GM10847 (cell line): ENCODE measurements around the gene GFI1.

Source experiments
- POLR2A ChIP-seq: IDR thresholded peaks from 2 replicates; pipeline ENCODE4 v1.6.1; 2011; ENCODE audit not compliant: insufficient read length; ENCODE audit errors: extremely low read depth

GFI1 gene

GRCh38 chr1:92480200-92480812 lies 6.4 kb downstream of the GFI1 start:
- no peak for TF ChIP-seq POLR2A

- no peak for TF ChIP-seq POLR2A
These were observed 7.1 kb downstream of the GFI1 start for GRCh38 chr1:92479587-92479986.

DNA sequence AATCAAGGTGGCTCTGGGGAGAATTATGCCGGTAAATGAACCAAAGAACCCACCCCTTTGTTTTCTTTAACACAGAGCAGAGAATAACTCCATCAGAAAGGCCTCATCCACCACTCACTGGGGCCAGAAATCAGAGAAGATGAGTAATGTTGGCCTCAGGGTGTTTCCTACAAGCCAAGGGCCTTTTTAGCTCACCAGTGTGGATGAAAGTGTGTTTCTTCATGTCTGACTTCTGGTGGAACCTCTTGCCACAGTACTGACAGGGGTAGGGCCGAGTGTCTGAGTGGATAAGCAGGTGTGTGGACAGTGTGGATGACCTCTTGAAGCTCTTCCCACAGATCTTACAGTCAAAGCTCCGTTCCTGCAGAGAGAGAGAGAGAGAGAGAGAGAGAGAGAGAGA lies 8.3 kb downstream of the GFI1 start:
- TF ChIP-seq POLR2A, result no peak

DNA sequence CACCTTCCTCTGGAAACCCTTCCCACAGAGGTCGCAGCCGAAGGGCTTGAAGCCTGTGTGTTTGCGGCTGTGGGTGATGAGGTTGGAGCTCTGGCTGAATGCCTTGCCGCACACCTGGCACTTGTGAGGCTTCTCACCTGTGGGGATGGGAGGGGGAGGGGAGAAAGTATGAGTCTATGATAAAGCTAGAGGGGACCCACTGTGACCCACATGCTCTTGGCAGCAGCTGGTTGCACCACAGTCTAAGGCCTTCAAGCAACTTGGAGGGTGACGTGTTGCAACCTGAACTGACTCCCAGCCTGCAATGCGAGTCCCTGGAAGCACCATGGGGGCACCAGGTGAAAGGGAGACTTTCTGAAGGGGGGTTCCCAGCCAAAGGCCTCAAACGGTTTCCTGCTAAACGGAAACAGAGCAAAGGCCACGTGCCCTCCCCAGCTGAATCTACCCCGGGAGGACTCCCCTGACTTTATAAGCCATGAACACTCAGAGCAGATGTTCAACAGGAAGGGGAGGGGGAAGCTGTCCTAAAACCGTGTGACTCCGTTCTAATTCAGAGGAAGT lies 10.6 kb downstream of the GFI1 start:
- no peak for TF ChIP-seq POLR2A

DNA sequence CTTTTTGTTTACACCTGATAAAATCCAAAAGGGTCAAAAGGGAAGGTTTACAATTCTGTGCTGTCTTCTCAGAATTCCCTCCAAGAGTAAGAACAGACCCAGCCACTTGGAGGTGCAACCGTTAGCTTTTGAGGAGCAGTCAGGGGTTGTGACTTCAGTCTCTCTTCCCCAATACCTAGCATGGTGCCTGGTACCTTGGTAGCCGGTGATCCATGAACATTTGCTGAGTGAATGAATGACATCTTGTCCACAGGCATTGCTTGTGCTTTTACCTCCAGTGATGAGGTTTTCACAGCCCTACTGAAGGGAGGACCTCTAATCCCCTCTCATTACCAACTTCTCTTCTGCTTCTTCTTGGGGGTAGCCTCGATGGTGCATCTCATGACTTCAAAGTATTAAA lies 11.7 kb downstream of the GFI1 start:
- no peak for TF ChIP-seq POLR2A

DNA sequence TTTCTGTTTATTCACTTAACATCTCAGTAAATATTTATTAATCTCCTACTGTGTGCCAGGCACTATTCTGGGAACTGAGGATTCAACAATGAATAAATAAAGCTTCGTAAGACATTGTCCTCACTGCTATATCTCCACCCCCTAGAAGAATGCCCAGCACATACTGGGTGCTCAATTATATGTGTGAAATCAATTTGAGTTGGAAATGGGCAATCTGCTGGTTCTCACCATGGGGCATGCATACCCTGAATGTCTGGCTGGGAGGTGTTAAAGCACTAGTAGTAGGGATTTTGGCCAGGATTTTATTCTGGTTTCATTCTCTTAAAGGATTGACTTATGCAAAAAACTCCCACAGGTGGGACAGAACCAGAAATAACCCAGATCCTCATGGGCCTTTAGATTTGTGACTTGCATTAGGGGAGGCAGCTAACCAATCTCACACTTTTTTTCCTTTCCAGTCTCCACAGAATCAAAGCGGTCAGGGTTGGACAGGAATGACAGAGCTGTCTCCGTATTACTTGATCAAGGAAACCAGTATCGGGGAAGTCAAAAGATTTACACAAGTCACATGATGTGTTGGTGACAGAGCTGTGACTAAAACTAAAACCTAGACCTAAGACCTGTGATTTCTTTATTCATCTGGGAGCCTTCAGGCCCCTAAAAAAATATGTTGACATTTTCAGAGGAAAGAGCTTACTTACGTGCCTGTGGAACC lies 12.8 kb downstream of the GFI1 start:
- TF ChIP-seq POLR2A, result no peak

DNA sequence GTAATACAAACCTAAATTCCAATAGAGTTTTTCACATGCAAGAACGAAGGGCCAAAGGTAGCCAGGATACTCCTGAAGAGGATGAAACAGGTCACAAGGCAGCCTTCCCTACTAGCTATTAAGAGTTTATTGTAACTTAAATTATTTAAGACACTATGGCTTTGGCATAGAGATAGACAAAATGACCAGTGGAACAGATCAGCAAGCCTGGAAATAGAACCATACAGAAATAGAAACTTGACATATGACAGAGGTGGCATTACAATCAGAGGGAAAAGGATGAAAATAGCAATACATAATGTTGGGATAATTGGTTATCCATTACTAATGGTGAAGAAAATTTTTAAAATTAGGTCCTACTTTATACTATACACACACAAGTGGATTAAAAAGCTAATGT lies 16.5 kb downstream of the GFI1 start:
- TF ChIP-seq POLR2A, result no peak

DNA sequence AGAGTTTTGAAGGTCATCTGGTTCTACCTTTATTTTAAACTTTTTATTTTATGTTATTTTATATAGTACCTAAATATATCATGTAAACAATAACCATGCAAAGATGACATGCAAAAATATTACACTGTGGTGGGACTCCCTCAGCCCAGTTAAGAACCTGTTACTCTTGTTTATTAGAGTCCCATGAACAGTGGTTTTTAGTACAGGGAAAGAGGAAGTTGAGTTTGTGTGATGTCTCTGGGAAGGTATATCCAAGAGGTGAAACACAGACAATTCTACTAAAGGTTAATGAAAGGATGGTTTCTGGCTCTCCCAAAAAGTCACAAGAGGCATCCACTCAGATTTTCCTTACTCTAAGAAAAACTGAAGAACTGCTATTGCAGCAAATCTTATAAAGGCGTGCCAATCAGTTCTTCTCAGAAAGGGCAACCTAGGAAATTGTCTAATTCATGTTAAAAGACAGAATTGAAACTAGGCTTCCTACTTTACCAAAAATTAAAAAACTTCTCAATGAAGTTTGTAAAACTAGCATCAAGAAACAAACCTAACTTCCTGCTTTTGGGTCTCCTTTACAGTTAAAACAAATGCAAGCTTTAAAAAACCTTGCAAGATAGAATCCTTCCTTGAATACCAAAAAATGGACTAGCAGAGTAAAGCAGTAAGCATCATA lies 19.9 kb downstream of the GFI1 start:
- no peak for TF ChIP-seq POLR2A

GRCh38 chr1:92465256-92465647 lies 21.5 kb downstream of the GFI1 start:
- TF ChIP-seq POLR2A, result no peak

DNA sequence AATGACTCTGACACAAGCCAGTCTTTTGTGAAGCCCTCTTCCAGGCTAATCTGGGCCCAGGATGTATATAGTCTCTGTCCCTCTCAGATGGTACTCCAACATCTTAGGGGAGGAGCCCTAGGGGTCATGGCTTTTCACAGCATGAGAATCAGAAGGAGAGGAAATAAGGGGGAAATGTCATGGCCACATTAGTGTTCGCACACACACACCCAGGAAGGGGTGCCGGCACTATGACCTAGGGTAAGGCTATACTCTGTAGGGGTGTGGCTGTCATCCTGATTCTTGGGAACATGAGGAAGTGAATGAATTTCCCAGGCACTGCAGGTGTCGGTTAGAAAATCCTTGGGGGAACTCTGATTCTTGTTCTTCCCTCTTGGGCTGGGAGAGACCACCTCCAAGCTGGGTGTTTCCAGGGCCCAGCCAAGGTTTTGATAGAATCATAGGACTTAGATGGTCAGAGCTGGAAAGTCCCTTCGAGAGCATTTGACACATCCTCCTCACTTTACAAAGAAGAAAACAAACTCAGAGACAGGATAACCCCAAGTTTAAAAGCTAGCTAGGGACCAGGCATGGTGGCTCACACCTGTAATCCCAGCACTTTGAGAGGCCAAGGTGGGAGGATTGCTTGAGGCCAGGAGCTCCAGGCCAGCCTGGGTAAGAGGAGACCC lies 22.0 kb downstream of the GFI1 start:
- TF ChIP-seq POLR2A, result no peak

- no peak for TF ChIP-seq POLR2A
These were observed 25.2 kb downstream of the GFI1 start for GRCh38 chr1:92461364-92462097.

DNA sequence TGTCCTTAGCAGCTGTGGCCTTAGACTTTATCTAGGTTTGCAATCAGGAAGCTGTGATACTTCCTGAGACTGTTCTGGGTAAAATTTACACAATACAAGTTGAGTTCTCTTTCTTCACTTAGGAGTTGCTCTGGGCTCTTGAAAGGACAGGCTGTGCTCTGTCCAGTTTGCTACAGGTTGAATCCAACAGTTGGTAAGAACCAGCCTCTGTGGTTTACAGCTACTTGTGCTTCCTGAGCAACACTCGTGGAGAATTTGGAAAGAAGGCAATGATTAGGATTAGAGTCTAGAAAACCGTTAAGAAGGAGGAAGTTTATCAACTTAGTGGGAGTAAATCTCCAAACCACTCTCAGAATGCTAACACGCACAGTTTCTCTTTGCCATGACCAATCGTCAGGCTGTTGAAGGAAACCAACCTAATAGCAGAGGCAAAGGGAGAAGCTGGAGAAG lies 26.8 kb downstream of the GFI1 start:
- TF ChIP-seq POLR2A, result no peak

DNA sequence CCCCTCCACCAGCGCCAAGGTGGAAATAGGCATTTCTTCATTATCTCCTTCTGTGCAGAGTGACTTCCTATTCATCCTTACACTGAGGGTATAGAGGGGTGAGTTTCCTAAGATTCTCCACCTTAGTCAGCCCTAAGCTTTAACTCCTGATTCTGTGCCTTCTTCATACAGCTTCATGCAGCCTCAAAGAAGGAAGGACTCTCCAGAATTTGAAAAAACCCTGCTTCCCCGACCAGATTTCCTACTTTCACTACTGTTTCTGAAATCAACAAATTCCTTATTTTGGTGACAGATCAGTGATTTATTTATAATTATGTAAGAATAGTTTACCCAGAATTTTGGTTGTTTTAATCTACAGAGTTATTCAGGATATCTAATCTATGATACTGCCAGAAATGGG lies 28.6 kb downstream of the GFI1 start:
- TF ChIP-seq POLR2A, result no peak

DNA sequence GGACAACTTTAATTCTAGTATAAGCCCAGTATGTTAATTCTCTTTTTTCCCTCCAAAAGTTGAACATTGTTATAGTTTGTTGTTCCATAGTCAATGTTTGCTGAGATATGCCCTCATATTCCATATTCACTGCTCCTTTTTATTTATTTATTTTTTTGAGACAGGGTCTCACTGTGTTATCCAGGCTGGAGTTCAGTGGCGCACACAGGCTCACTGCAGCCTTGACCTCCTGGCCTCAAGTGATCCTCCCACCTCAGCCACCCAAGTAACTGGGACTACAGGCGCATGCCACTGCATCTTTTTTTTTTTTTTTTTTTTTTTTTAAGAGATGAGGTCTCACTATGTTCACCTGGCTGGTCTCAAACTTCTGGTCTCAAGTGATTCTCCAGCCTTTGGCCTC lies 38.7 kb downstream of the GFI1 start:
- no peak for TF ChIP-seq POLR2A

GRCh38 chr1:92447033-92447681 lies 39.6 kb downstream of the GFI1 start:
- TF ChIP-seq POLR2A, result no peak

DNA sequence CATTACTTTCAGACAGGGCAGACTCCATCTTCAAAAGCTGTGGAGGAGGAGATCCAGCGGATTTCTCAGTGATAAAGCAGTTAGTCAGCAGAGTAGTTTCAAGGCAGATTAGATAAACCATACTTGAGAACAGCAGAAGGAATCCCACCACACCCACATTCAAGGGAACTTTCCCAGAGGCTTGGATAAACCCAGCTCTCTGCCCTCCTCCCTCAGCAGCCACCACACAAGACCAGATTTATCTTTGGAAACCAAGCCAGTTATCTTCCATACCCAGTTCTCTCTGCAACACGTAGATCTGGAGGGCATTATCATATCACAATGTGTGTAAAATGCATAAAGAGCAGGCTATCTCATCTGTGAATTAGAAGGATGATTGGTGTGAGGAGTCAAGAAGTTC lies 40.2 kb downstream of the GFI1 start:
- no peak for TF ChIP-seq POLR2A
